Suprapubic skin (tissue), 4 donors: Measurements from ENCODE around the gene TAF4B. TPM values are rescaled to one million over a fixed set of nuclear protein-coding genes. Genes with fewer than 3 reads are reported as not detected.
"Not testable (repeated sequence)": the region's sequence is repeated elsewhere in the genome, so short reads cannot be mapped to it uniquely, and the experiment has no call there.

ENCODE experiments used
- DNase-seq, 2 donors: peaks; one replicate each; pipeline ENCODE4 v3.0.0-alpha.2; 2019; ENCODE audit warnings: low spot score in 2 of 2
- H3K27ac ChIP-seq: fragments of 200-600 bp; sonication (generic); one replicate; pipeline ENCODE4 v1.5.1; 2019
- H3K27me3 ChIP-seq: fragments of 200-600 bp; sonication (generic); one replicate; pipeline ENCODE4 v1.5.1; 2019
- H3K36me3 ChIP-seq: fragments of 200-600 bp; sonication (generic); one replicate; pipeline ENCODE4 v1.5.1; 2019
- H3K4me1 ChIP-seq: fragments of 200-600 bp; sonication (generic); one replicate; pipeline ENCODE4 v1.5.1; 2019
- H3K4me3 ChIP-seq: fragments of 200-600 bp; sonication (generic); one replicate; pipeline ENCODE4 v1.5.1; 2019; ENCODE audit warnings: mild to moderate bottlenecking
- H3K9me3 ChIP-seq: fragments of 200-600 bp; sonication (generic); one replicate; pipeline ENCODE4 v1.5.1; 2019
- CTCF ChIP-seq, 2 donors: fragments of 200-600 bp in 1 of 2; fragments of 450-650 bp in 1 of 2; sonication (generic) in 1 of 2; IDR thresholded peaks; one replicate each; pipeline ENCODE4 v1.5.1; 2016 to 2019; ENCODE audit warnings: antibody characterized with exemption in 2 of 2, mild to moderate bottlenecking in 1 of 2, moderate library complexity in 1 of 2
- EP300 ChIP-seq: sonication (generic); formaldehyde crosslinking; IDR thresholded peaks from one replicate; pipeline ENCODE4 v1.6.1; 2017; ENCODE audit warnings: antibody characterized with exemption
- POLR2A ChIP-seq, 2 donors: fragments of 450-650 bp; IDR thresholded peaks; one replicate each; pipeline ENCODE4 v1.6.1; 2017; ENCODE audit warnings: antibody characterized with exemption in 2 of 2, mild to moderate bottlenecking in 2 of 2, moderate library complexity in 2 of 2
- POLR2AphosphoS5 ChIP-seq, 3 donors: sonication (generic); formaldehyde crosslinking; IDR thresholded peaks; one replicate each; pipeline ENCODE4 v1.6.1; 2017; ENCODE audit warnings: antibody characterized with exemption in 3 of 3
- WGBS: methylation state at CpG from one replicate; pipeline ENCODE4 v1.1.5; 2018; 5-methylcytosine and 5-hydroxymethylcytosine counted together
- total RNA-seq, 4 donors: library from RNA; depleted of rRNA; stranded (reverse); fragments of >200 nt; gene quantifications; one replicate each; pipeline ENCODE4 v1.1.0, GENCODE V29; 2016

Gene TAF4B
- total RNA-seq, 4 donors from 2014 or later = 21.9 to 28.4 (median 23.4) TPM

GRCh38 chr18:26286008-26286407, 59.8 kb downstream of the TAF4B start:
- Histone ChIP-seq H3K36me3 (peaks cover 38% of the 10 kb centered on the region), H3K4me1 (no peaks in the 10 kb centered on the region), H3K9me3 (no peaks in the 10 kb centered on the region), H3K27me3 (no peaks in the 10 kb centered on the region), H3K27ac (no peak overlapping the region), H3K4me3 (no peak overlapping the region)
- 80% methylated on average over 1 of the region's 1 CpG for WGBS
- no peak for TF ChIP-seq EP300
- DNase-seq = no peak

- H3K4me3 ChIP-seq = no peak overlapping the region
- no peaks in the 10 kb centered on the region for H3K9me3 ChIP-seq
- no peak overlapping the region for H3K27ac ChIP-seq
- H3K4me1 ChIP-seq = no peaks in the 10 kb centered on the region
- no peaks in the 10 kb centered on the region for H3K27me3 ChIP-seq
- TF ChIP-seq EP300 = no peak
- TF ChIP-seq CTCF (IDR thresholded peaks at IDR 0.05) = no peak
- no peak for TF ChIP-seq POLR2AphosphoS5 (IDR thresholded peaks at IDR 0.05)
- TF ChIP-seq POLR2A (IDR thresholded peaks at IDR 0.05) = no peak
- WGBS = 91% methylated on average over 4 of the region's 4 CpGs
- DNase-seq = no peak
- peaks cover 34% of the 10 kb centered on the region for H3K36me3 ChIP-seq
Measured at GRCh38 chr18:26287644-26288043, 61.4 kb downstream of the TAF4B start.

- Histone ChIP-seq H3K27me3 (no peaks in the 10 kb centered on the region), H3K9me3 (no peaks in the 10 kb centered on the region), H3K27ac (no peak overlapping the region), H3K36me3 (peaks cover 21% of the 10 kb centered on the region), H3K4me3 (no peak overlapping the region), H3K4me1 (no peaks in the 10 kb centered on the region)
- 82% methylated on average over 3 of the region's 3 CpGs for WGBS
- no peak for DNase-seq
- TF ChIP-seq EP300 (no peak), POLR2A (IDR thresholded peaks at IDR 0.05) (no peak), POLR2AphosphoS5 (IDR thresholded peaks at IDR 0.05) (no peak), CTCF (IDR thresholded peaks at IDR 0.05) (no peak)
Measured at GRCh38 chr18:26290385-26290784, 64.1 kb downstream of the TAF4B start.

GRCh38 chr18:26293982-26294381, 67.7 kb downstream of the TAF4B start:
- WGBS = 93% methylated on average over 1 of the region's 1 CpG
- H3K9me3 ChIP-seq = no peaks in the 10 kb centered on the region
- DNase-seq = no peak
- no peak overlapping the region for H3K27ac ChIP-seq
- H3K36me3 ChIP-seq = peaks cover 9% of the 10 kb centered on the region
- no peak overlapping the region for H3K4me3 ChIP-seq
- no peaks in the 10 kb centered on the region for H3K4me1 ChIP-seq
- H3K27me3 ChIP-seq = no peaks in the 10 kb centered on the region
- TF ChIP-seq EP300 (no peak), POLR2AphosphoS5 (IDR thresholded peaks at IDR 0.05) (no peak), CTCF (IDR thresholded peaks at IDR 0.05) (no peak), POLR2A (IDR thresholded peaks at IDR 0.05) (no peak)

- no peak for DNase-seq
- Histone ChIP-seq H3K27ac (no peak overlapping the region), H3K36me3 (peaks cover 3% of the 10 kb centered on the region), H3K4me3 (no peak overlapping the region), H3K27me3 (no peaks in the 10 kb centered on the region), H3K9me3 (no peaks in the 10 kb centered on the region), H3K4me1 (no peaks in the 10 kb centered on the region)
- 89% methylated on average over 8 of the region's 8 CpGs for WGBS
- TF ChIP-seq POLR2AphosphoS5 (IDR thresholded peaks at IDR 0.05) (no peak), EP300 (no peak), POLR2A (IDR thresholded peaks at IDR 0.05) (no peak), CTCF (IDR thresholded peaks at IDR 0.05) (no peak)
Measured at GRCh38 chr18:26298107-26298506, 71.9 kb downstream of the TAF4B start.

GRCh38 chr18:26301681-26302080, 75.4 kb downstream of the TAF4B start:
- TF ChIP-seq CTCF (IDR thresholded peaks at IDR 0.05) (no peak), POLR2A (IDR thresholded peaks at IDR 0.05) (no peak), POLR2AphosphoS5 (IDR thresholded peaks at IDR 0.05) (no peak), EP300 (no peak)
- Histone ChIP-seq H3K4me3 (no peak overlapping the region), H3K4me1 (no peaks in the 10 kb centered on the region), H3K36me3 (no peaks in the 10 kb centered on the region), H3K9me3 (no peaks in the 10 kb centered on the region), H3K27me3 (no peaks in the 10 kb centered on the region), H3K27ac (no peak overlapping the region)
- DNase-seq = no peak
- 45% methylated on average over 3 of the region's 3 CpGs for WGBS

GRCh38 chr18:26303222-26303621, 77.0 kb downstream of the TAF4B start:
- not testable (repeated sequence) for H3K36me3 ChIP-seq, H3K27me3 ChIP-seq, H3K27ac ChIP-seq, DNase-seq, H3K9me3 ChIP-seq, H3K4me3 ChIP-seq, H3K4me1 ChIP-seq
- 90% methylated on average over 2 of the region's 2 CpGs for WGBS
